Kidney epithelial cell (primary cell): ENCODE data around the gene MDM1. TPM values are rescaled to one million over a fixed set of nuclear protein-coding genes. Genes with fewer than 3 reads are reported as not detected.
A peak's percentile ranks its signal among the peaks of the same experiment; 100 is the strongest.

ENCODE experiments used
- DNase-seq: peaks from one replicate; pipeline ENCODE4 v3.0.0-alpha.2; 2010; ENCODE audit warnings: low read depth
- H3K27me3 ChIP-seq: 2 replicates; pipeline ENCODE4 v1.6.0; 2011; ENCODE audit warnings: low read length; ENCODE audit not compliant: control insufficient read depth, insufficient read depth
- H3K36me3 ChIP-seq: 2 replicates; pipeline ENCODE4 v1.5.1; 2011; ENCODE audit warnings: low read length; ENCODE audit not compliant: control insufficient read depth, insufficient read depth
- H3K4me3 ChIP-seq: 2 replicates; pipeline ENCODE4 v1.5.1; 2011; ENCODE audit warnings: low read depth, mild to moderate bottlenecking, control low read depth, low read length
- total RNA-seq: library from RNA; depleted of rRNA; stranded (reverse); fragments of >200 nt; gene quantifications from 2 replicates; pipeline ENCODE4 v1.2.3, GENCODE V29; 2015
- TF ChIP-seq, protein P1 (sequence below): IDR thresholded peaks from 2 replicates; pipeline ENCODE4 v1.5.1; 2011; ENCODE audit warnings: mild to moderate bottlenecking, moderate library complexity, low read length, control low read depth, inconsistent platforms; ENCODE audit not compliant: insufficient read depth, poor library complexity, severe bottlenecking

Gene MDM1
- total RNA-seq, 1 donor from 2014 or later = 7.4 TPM

DNA sequence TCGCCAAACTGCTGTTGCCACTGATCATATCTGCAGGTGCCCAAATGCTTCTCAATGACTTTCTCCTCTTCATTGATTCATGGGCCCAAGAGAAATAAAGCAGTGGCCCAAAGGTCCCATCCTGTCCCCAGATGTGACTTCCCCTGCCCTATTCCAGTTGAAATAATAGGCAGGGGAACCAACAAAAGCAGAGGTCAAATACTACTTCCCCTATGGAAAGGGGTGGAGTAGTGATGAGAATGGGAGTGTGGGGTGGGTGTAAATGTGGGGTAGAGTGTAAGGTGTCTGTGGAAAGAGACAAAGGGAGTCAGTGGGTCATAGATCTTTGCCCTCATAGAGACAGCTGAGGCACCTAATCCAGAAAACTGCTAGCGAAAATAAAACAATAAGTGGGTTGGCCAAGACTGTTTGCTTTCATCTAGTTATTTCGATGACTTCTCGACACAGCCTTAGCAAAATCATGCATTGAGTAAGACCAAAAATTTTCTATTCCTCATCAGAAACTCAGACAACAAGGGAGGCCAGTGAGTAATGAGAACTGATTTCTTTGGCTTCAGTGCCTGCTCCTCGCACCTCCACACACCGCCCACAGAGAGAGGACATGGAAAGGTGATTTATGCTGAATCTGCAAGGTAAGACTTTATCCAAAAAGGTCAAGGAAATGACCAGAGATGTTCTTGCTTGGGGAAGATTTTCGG is 67.9 kb downstream of the MDM1 start:
- DNase-seq = no peak
- TF ChIP-seq, protein P1, sequence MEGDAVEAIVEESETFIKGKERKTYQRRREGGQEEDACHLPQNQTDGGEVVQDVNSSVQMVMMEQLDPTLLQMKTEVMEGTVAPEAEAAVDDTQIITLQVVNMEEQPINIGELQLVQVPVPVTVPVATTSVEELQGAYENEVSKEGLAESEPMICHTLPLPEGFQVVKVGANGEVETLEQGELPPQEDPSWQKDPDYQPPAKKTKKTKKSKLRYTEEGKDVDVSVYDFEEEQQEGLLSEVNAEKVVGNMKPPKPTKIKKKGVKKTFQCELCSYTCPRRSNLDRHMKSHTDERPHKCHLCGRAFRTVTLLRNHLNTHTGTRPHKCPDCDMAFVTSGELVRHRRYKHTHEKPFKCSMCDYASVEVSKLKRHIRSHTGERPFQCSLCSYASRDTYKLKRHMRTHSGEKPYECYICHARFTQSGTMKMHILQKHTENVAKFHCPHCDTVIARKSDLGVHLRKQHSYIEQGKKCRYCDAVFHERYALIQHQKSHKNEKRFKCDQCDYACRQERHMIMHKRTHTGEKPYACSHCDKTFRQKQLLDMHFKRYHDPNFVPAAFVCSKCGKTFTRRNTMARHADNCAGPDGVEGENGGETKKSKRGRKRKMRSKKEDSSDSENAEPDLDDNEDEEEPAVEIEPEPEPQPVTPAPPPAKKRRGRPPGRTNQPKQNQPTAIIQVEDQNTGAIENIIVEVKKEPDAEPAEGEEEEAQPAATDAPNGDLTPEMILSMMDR = no peak

GRCh38 chr12:68263366-68263765 is 68.8 kb downstream of the MDM1 start:
- TF ChIP-seq, protein P1 = no peak
- no peak for DNase-seq

More for the DNA sequence above, 67.9 kb downstream of the MDM1 start:
- Histone ChIP-seq H3K27me3 (no peaks in the 10 kb centered on the region), H3K36me3 (no peaks in the 10 kb centered on the region), H3K4me3 (no peak overlapping the region)

GRCh38 chr12:68261896-68262295 is 70.3 kb downstream of the MDM1 start:
- H3K27me3 ChIP-seq = no peaks in the 10 kb centered on the region
- H3K36me3 ChIP-seq = no peaks in the 10 kb centered on the region
- no peak overlapping the region for H3K4me3 ChIP-seq
- no peak for DNase-seq
- TF ChIP-seq, protein P1 = no peak

More at GRCh38 chr12:68263366-68263765, 68.8 kb downstream of the MDM1 start:
- no peaks in the 10 kb centered on the region for H3K27me3 ChIP-seq
- H3K36me3 ChIP-seq = no peaks in the 10 kb centered on the region
- H3K4me3 ChIP-seq = no peak overlapping the region

GRCh38 chr12:68260153-68260552 is 72.0 kb downstream of the MDM1 start:
- H3K36me3 ChIP-seq = no peaks in the 10 kb centered on the region
- no peak overlapping the region for H3K4me3 ChIP-seq
- TF ChIP-seq, protein P1 = no peak
- H3K27me3 ChIP-seq = no peaks in the 10 kb centered on the region
- no peak for DNase-seq

DNA sequence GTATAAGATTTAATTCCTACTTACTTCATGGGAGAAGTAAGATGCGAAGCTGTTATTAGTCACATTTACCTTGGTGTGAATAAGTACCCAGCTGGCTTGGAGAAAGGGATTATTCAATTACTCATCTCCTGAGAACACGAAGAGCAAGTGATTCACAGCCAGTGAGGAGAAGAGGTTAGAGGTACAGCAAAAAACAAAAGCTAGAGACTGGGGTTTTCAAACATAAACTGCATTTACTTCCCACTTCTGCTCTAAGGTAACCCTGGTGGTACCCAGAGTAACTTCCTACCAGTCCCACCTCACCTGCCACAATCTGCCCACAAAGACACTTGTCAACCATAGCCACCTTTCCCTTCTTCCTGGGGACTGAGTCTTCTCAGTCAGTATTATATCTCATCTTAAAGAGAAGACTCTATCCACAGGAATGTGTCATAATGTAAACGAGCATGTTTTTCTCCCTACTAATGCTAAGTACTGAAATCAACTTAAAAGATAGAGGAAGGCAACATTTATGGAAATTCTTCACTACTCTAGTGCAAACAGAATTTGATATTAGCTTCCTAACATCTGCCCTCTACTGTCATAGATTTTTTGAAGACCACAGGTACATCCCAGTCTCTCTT is 72.7 kb downstream of the MDM1 start:
- Histone ChIP-seq H3K36me3 (no peaks in the 10 kb centered on the region), H3K4me3 (no peak overlapping the region), H3K27me3 (no peaks in the 10 kb centered on the region)
- DNase-seq = peak; percentile 91
- TF ChIP-seq, protein P1 = no peak
